ENCODE results near the gene SPRN.
"Not testable (repeated sequence)": the region's sequence is repeated elsewhere in the genome, so short reads cannot be mapped to it uniquely, and the experiment has no call there.

The SPRN gene

GRCh38 chr10:133424601-133425000 lies at the start of gene SPRN:
SPRN (minus strand) TSS chr10:133424625; CDS start chr10:133423681, 944 bp downstream.
- H3K36me3 ChIP-seq (replicated peaks; ENCODE audit: insufficient read depth, low read length); H3K9ac ChIP-seq (ENCODE audit: low read length); H2AFZ ChIP-seq (ENCODE audit: low read length); H3K4me1 ChIP-seq (ENCODE audit: low read length); H3F3A ChIP-seq (ENCODE audit: insufficient read depth, low read length); H3K79me2 ChIP-seq (ENCODE audit: low read length); H4K20me1 ChIP-seq (ENCODE audit: insufficient read depth, low read length); H3K4me2 ChIP-seq (ENCODE audit: low read depth, low read length); DNase-seq; H3K4me3 ChIP-seq (ENCODE audit: low read length); H3K9me3 ChIP-seq (replicated peaks; ENCODE audit: insufficient read depth, low read length); H3K27ac ChIP-seq (ENCODE audit: low read length); H3K9me2 ChIP-seq (replicated peaks; ENCODE audit: insufficient read depth, low read length); H3K27me3 ChIP-seq (replicated peaks; ENCODE audit: insufficient read depth, low read length): not testable (repeated sequence)

GRCh38 chr10:133474027-133474426 lies 49.6 kb upstream of the SPRN start:
- H3F3A ChIP-seq (ENCODE audit: insufficient read depth, low read length), result no peaks in the 10 kb centered on the region
- H3K36me3 ChIP-seq (replicated peaks; ENCODE audit: insufficient read depth, low read length), result no peaks in the 10 kb centered on the region
- no peak overlapping the region for H3K4me2 ChIP-seq (ENCODE audit: low read depth, low read length)
- no peak overlapping the region for H3K9ac ChIP-seq (ENCODE audit: low read length)
- no peaks in the 10 kb centered on the region for H3K9me3 ChIP-seq (replicated peaks; ENCODE audit: insufficient read depth, low read length)
- no peaks in the 10 kb centered on the region for H3K4me1 ChIP-seq (ENCODE audit: low read length)
- H3K79me2 ChIP-seq (ENCODE audit: low read length), result no peaks in the 10 kb centered on the region
- no peaks in the 10 kb centered on the region for H4K20me1 ChIP-seq (ENCODE audit: insufficient read depth, low read length)
- no peak for TF ChIP-seq EZH2 (optimal IDR thresholded peaks at IDR 0.05; ENCODE audit: low read depth, low read length)
- no peak for TF ChIP-seq CTCF (IDR thresholded peaks at IDR 0.05; ENCODE audit: low read length)
- no peak for TF ChIP-seq EZH2phosphoT487 (IDR thresholded peaks at IDR 0.05; ENCODE audit: low read length)
- no peak overlapping the region for H2AFZ ChIP-seq (ENCODE audit: low read length)
- no peak overlapping the region for H3K27ac ChIP-seq (ENCODE audit: low read length)
- no peaks in the 10 kb centered on the region for H3K9me2 ChIP-seq (replicated peaks; ENCODE audit: insufficient read depth, low read length)
- no peak for DNase-seq
- no peak overlapping the region for H3K4me3 ChIP-seq (ENCODE audit: low read length)
- H3K27me3 ChIP-seq (replicated peaks; ENCODE audit: insufficient read depth, low read length), result no peaks in the 10 kb centered on the region

- Histone ChIP-seq H3K79me2 (ENCODE audit: low read length) (no peaks in the 10 kb centered on the region), H2AFZ (ENCODE audit: low read length) (no peak overlapping the region), H3K27me3 (replicated peaks; ENCODE audit: insufficient read depth, low read length) (no peaks in the 10 kb centered on the region), H3K4me1 (ENCODE audit: low read length) (no peaks in the 10 kb centered on the region), H3F3A (ENCODE audit: insufficient read depth, low read length) (no peaks in the 10 kb centered on the region), H3K9me2 (replicated peaks; ENCODE audit: insufficient read depth, low read length) (no peaks in the 10 kb centered on the region), H4K20me1 (ENCODE audit: insufficient read depth, low read length) (no peaks in the 10 kb centered on the region), H3K4me3 (ENCODE audit: low read length) (no peak overlapping the region), H3K27ac (ENCODE audit: low read length) (no peak overlapping the region), H3K36me3 (replicated peaks; ENCODE audit: insufficient read depth, low read length) (no peaks in the 10 kb centered on the region), H3K4me2 (ENCODE audit: low read depth, low read length) (no peak overlapping the region), H3K9me3 (replicated peaks; ENCODE audit: insufficient read depth, low read length) (no peaks in the 10 kb centered on the region), H3K9ac (ENCODE audit: low read length) (no peak overlapping the region)
- DNase-seq, result no peak
- no peak for TF ChIP-seq EZH2phosphoT487 (IDR thresholded peaks at IDR 0.05; ENCODE audit: low read length)
- TF ChIP-seq CTCF (IDR thresholded peaks at IDR 0.05; ENCODE audit: low read length), result no peak
- no peak for TF ChIP-seq EZH2 (optimal IDR thresholded peaks at IDR 0.05; ENCODE audit: low read depth, low read length)
Observed at GRCh38 chr10:133473270-133473669, 48.8 kb upstream of the SPRN start.

GRCh38 chr10:133471300-133472109 lies 47.1 kb upstream of the SPRN start:
- no peak for TF ChIP-seq EZH2phosphoT487 (IDR thresholded peaks at IDR 0.05; ENCODE audit: low read length)
- TF ChIP-seq EZH2 (optimal IDR thresholded peaks at IDR 0.05; ENCODE audit: low read depth, low read length), result no peak
- TF ChIP-seq CTCF (IDR thresholded peaks at IDR 0.05; ENCODE audit: low read length), result no peak
- H3K27ac ChIP-seq (ENCODE audit: low read length), result no peak overlapping the region
- no peaks in the 10 kb centered on the region for H4K20me1 ChIP-seq (ENCODE audit: insufficient read depth, low read length)
- H3K27me3 ChIP-seq (replicated peaks; ENCODE audit: insufficient read depth, low read length), result no peaks in the 10 kb centered on the region
- H3K9me3 ChIP-seq (replicated peaks; ENCODE audit: insufficient read depth, low read length), result no peaks in the 10 kb centered on the region
- H3K9me2 ChIP-seq (replicated peaks; ENCODE audit: insufficient read depth, low read length), result no peaks in the 10 kb centered on the region
- H3K4me1 ChIP-seq (ENCODE audit: low read length), result no peaks in the 10 kb centered on the region
- no peak overlapping the region for H3K9ac ChIP-seq (ENCODE audit: low read length)
- no peak overlapping the region for H2AFZ ChIP-seq (ENCODE audit: low read length)
- no peak for DNase-seq
- no peak overlapping the region for H3K4me2 ChIP-seq (ENCODE audit: low read depth, low read length)
- H3K4me3 ChIP-seq (ENCODE audit: low read length), result no peak overlapping the region
- no peaks in the 10 kb centered on the region for H3F3A ChIP-seq (ENCODE audit: insufficient read depth, low read length)
- H3K36me3 ChIP-seq (replicated peaks; ENCODE audit: insufficient read depth, low read length), result no peaks in the 10 kb centered on the region
- no peaks in the 10 kb centered on the region for H3K79me2 ChIP-seq (ENCODE audit: low read length)

- not testable (repeated sequence) for H3K9me3 ChIP-seq (replicated peaks; ENCODE audit: insufficient read depth, low read length); H4K20me1 ChIP-seq (ENCODE audit: insufficient read depth, low read length); H3K9me2 ChIP-seq (replicated peaks; ENCODE audit: insufficient read depth, low read length); H3K79me2 ChIP-seq (ENCODE audit: low read length); H2AFZ ChIP-seq (ENCODE audit: low read length); H3K27ac ChIP-seq (ENCODE audit: low read length); H3K27me3 ChIP-seq (replicated peaks; ENCODE audit: insufficient read depth, low read length); H3K4me1 ChIP-seq (ENCODE audit: low read length); H3K9ac ChIP-seq (ENCODE audit: low read length); H3K36me3 ChIP-seq (replicated peaks; ENCODE audit: insufficient read depth, low read length); H3F3A ChIP-seq (ENCODE audit: insufficient read depth, low read length); H3K4me2 ChIP-seq (ENCODE audit: low read depth, low read length); H3K4me3 ChIP-seq (ENCODE audit: low read length); DNase-seq
Observed at GRCh38 chr10:133469205-133469604, 44.8 kb upstream of the SPRN start.
